Right cardiac atrium (tissue), 5 donors: ENCODE data around the gene HIPK4. TPM values are rescaled to one million over a fixed set of nuclear protein-coding genes. Genes with fewer than 3 reads are reported as not detected.

Experiments
- ATAC-seq, 2 donors: fragments of 200-7000 bp; cut with Tn5 transposase; one replicate each; pipeline versions ENCODE4 v1.8.0 to v1.9.1; 2020; ENCODE audit warnings: moderate library complexity in 2 of 2, mild to moderate bottlenecking in 1 of 2
- DNase-seq, 3 donors: peaks; one replicate each; pipeline ENCODE4 v3.0.0-alpha.2; 2020
- H3K27ac ChIP-seq: one replicate; pipeline ENCODE4 v1.5.1; 2013; ENCODE audit warnings: mild to moderate bottlenecking, low read length, control low read depth, moderate library complexity
- H3K27me3 ChIP-seq: one replicate; pipeline ENCODE4 v1.6.1; 2013; ENCODE audit not compliant: control insufficient read depth, insufficient read depth
- H3K4me1 ChIP-seq: one replicate; pipeline ENCODE4 v1.6.1; 2013; ENCODE audit warnings: low read length; ENCODE audit not compliant: control insufficient read depth, insufficient read depth
- H3K4me3 ChIP-seq: one replicate; pipeline ENCODE4 v1.5.1; 2013; ENCODE audit warnings: low read length, control low read depth
- H3K9me3 ChIP-seq: one replicate; pipeline ENCODE4 v1.6.1; 2013; ENCODE audit warnings: low read length; ENCODE audit not compliant: control insufficient read depth
- WGBS: extraction: QIAGEN DNeasy Blood & Tissue Kit; methylation state at CpG from one replicate; pipeline ENCODE4 v1.1.7; 2013; 5-methylcytosine and 5-hydroxymethylcytosine counted together
- intact Hi-C, 4 donors: fragments of 100-400 bp; cut with DNase I; formaldehyde crosslinking; loops; one replicate each; pipeline versions ENCODE4 v1.11.0 to v1.14.0; 2022 to 2023
- polyA plus RNA-seq: library from polyadenylated mRNA; stranded (reverse); fragments of 200-250 nt; gene quantifications from one replicate; pipeline ENCODE4 v1.2.3, GENCODE V29; 2013
- total RNA-seq, 4 donors: library from RNA; stranded (reverse); fragmentation: NEBNext Ultra II Directional; extraction: Animal tissue kit (Norgen Biotek cat#: 25700); gene quantifications; one replicate each; pipeline ENCODE4 v1.2.1, GENCODE V29; 2021
- donor health status: healthy with polysubstance abuse.
- donor health status: DM: no; HTN: yes; CAD: no.
- donor health status: DM: no; HTN: no; CAD: no.
- donor health status: DM: no; HTN: yes; CAD: no; lungs with severe emphysema.
- donor health status: DM: yes; HTN: yes; CAD: no.

The HIPK4 gene
- total and polyA plus RNA-seq, 5 donors = 0.05 to 0.11 TPM; not detected in 3

DNA sequence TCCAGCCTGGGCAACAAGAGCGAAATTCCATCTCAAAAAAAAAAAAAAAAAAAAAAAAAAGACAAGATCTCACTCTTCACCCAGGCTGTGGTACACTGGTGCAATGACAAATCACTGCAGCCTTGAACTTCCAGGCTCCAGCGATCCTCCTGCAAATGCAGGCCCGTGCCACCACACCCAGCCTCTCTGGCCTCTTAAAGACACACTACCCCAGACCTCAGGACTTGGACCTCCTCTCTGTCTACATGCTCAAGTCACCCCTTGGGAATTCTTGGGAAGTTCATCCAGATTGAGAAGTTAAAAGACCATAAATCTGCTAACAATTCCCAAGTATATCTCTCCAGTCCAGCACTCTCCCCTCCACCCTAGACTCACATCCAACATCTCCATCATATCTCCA lies 10.6 kb upstream of the HIPK4 start:
- H3K27ac ChIP-seq = no peak overlapping the region
- ATAC-seq (no peak), DNase-seq (peak in 1 of 3 donors; percentile 52)
- WGBS = 43% methylated on average over 2 of the region's 3 CpGs
- no peaks in the 10 kb centered on the region for H3K4me1 ChIP-seq
- no peaks in the 10 kb centered on the region for H3K27me3 ChIP-seq
- no peaks in the 10 kb centered on the region for H3K9me3 ChIP-seq
- no peak overlapping the region for H3K4me3 ChIP-seq
- intact Hi-C loops = no loop called here

- Histone ChIP-seq H3K9me3 (no peaks in the 10 kb centered on the region), H3K4me1 (no peaks in the 10 kb centered on the region), H3K4me3 (no peak overlapping the region), H3K27ac (no peak overlapping the region), H3K27me3 (no peaks in the 10 kb centered on the region)
- ATAC-seq (peak in 1 of 2 donors; percentile 46), DNase-seq (peak; percentile 54 to 79 (median 74))
- intact Hi-C loops = no loop called here
- WGBS = 53% methylated on average over 49 of the region's 49 CpGs
Observed at GRCh38 chr19:40398417-40399131, 8.6 kb upstream of the HIPK4 start.

DNA sequence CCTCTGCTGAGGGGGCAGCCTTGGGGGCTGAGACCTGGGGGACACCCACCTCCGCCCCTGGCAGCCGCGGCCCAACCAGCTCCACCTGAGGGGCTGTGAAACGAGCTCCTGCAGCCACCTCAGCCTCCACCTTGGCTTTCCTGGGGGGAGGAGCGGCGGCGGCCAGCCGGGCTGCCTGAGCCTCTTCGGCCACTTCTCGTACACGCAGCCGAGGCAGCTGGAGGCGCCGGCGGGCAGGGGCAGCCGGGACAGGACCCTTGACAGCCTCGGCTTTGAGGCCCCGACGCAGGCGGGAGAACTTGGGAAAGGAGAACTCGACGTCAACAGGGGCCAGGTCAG lies 7.6 kb upstream of the HIPK4 start:
- Histone ChIP-seq H3K4me3 (no peak overlapping the region), H3K9me3 (no peaks in the 10 kb centered on the region), H3K4me1 (no peaks in the 10 kb centered on the region), H3K27me3 (no peaks in the 10 kb centered on the region), H3K27ac (no peak overlapping the region)
- ATAC-seq (no peak), DNase-seq (no peak)
- intact Hi-C loops = no loop called here
- 95% methylated on average over 22 of the region's 22 CpGs for WGBS

DNA sequence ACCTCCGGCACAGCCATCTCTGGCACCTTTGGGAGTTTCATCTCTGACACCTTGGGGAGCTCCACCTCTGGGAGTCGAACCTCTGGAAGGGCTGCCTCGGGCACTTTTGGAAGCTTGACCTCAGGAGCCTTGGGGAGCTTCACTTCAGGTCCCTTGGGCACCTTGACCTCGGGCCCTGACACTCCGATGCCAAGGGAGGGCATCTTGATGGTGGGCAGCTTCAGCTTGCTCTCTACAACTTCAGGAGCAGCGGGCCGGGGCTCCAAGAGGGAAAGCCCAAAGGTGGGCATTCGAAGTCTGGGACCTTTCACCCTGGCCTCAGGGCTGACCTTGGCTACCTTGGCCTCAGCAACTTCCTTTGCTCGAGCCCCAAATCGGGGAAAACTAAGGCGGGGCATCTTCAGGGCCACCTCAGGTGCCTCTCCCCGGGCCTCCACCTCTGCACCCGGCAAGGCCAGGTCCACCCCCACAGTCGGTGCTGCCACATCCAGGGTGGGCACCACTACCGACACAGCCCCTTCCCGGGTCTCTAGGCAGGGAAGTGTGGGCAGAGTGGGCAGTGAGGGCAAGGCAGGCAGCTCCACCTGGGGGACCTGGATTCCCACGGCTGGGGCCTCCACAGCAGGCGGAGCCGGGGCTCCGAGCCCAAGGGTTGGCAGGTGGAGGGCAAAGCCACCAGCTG lies 7.0 kb upstream of the HIPK4 start:
- intact Hi-C loops = no loop called here
- H3K4me3 ChIP-seq = no peak overlapping the region
- H3K27me3 ChIP-seq = no peaks in the 10 kb centered on the region
- ATAC-seq (no peak), DNase-seq (peak in 1 of 3 donors; percentile 34)
- WGBS = 93% methylated on average over 20 of the region's 20 CpGs
- H3K9me3 ChIP-seq = no peaks in the 10 kb centered on the region
- H3K4me1 ChIP-seq = no peaks in the 10 kb centered on the region
- H3K27ac ChIP-seq = no peak overlapping the region

- DNase-seq (no peak), ATAC-seq (no peak)
- intact Hi-C loops = no loop called here
- Histone ChIP-seq H3K27me3 (no peaks in the 10 kb centered on the region), H3K4me1 (no peaks in the 10 kb centered on the region), H3K4me3 (no peak overlapping the region), H3K27ac (no peak overlapping the region), H3K9me3 (no peaks in the 10 kb centered on the region)
- WGBS = 89% methylated on average over 14 of the region's 14 CpGs
Observed at GRCh38 chr19:40395956-40396355, 6.0 kb upstream of the HIPK4 start.

DNA sequence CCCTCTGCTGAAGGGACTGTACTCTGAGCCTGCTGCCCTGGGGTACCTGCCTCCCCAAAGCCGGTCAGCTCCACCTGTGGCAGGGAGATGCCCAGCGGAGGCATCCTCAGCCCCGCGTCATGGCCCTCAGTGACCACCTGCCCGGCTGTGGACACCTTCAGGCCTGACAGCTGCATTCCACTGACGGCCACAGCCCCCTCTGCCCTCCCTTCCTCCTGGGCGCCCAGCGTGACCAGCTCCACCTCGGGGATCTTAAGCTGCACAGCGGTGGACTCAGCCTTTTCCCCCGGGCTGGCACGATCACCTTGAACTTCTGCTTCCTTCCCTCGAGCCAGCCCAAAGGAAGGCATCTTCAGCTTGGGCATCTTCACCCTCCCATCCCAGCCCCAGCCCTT lies 4.8 kb upstream of the HIPK4 start:
- WGBS = 81% methylated on average over 13 of the region's 13 CpGs
- intact Hi-C loops = no loop called here
- no peaks in the 10 kb centered on the region for H3K27me3 ChIP-seq
- ATAC-seq = no peak
- no peak overlapping the region for H3K4me3 ChIP-seq
- H3K4me1 ChIP-seq = no peaks in the 10 kb centered on the region
- peak in 1 of 3 donors; percentile 17 for DNase-seq
- H3K27ac ChIP-seq = no peak overlapping the region
- H3K9me3 ChIP-seq = no peaks in the 10 kb centered on the region

DNA sequence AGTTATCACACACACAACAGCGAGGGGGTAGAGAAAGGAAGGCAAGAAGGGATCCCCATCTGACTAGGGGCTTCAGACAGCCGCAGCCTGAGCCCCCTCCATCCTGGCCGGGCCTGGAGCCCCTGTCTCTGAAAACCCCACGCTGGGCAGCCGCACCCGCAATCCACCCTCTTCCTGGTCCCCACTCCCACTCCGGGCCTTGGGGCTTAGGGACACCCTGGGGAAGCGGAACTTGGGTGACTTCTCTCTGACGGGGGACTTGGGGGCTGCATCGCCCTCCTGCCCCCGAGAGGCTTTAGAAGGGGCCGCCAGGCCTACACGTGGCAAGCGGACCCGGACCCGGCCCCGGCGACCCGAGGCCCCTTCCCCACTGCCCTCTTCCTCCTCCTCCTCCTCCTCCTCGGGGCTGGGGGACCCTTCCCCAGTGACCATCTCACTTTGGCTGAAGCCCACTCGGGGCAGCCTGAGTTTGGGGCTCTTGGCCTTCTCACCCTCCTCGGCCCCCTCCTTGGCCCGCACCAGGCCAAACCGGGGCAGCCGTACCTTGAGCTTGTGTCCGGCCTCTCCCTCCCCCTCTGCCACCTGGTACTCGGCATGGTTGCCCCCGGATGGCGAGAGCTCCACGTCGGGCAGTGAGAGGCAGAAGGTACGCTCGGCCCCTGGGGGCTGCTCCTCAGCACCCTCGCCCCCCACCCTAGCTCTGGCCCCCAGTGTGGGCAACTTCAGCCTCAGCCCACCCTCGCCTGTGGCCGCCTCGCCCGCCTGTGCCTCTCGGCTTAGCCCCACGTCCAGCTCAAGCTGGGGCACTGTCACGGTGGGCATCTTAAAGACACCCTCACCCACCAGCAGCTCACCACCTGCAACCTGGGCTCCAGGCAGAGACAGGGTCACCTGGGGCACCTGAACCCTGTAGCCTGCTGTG lies 4.2 kb upstream of the HIPK4 start:
- Histone ChIP-seq H3K4me1 (no peaks in the 10 kb centered on the region), H3K9me3 (no peaks in the 10 kb centered on the region), H3K4me3 (no peak overlapping the region), H3K27ac (no peak overlapping the region), H3K27me3 (no peaks in the 10 kb centered on the region)
- WGBS = 92% methylated on average over 41 of the region's 41 CpGs
- intact Hi-C loops = no loop called here
- ATAC-seq (no peak), DNase-seq (peak in 1 of 3 donors; percentile 46)

GRCh38 chr19:40392894-40393517 lies 3.0 kb upstream of the HIPK4 start:
- peak; percentile 22 to 46 for ATAC-seq
- Histone ChIP-seq H3K9me3 (no peaks in the 10 kb centered on the region), H3K4me1 (no peaks in the 10 kb centered on the region), H3K27ac (no peak overlapping the region), H3K4me3 (no peak overlapping the region), H3K27me3 (no peaks in the 10 kb centered on the region)
- peak in 1 of 3 donors; percentile 53 for DNase-seq
- intact Hi-C loops = no loop called here
- WGBS = 45% methylated on average over 9 of the region's 9 CpGs

DNA sequence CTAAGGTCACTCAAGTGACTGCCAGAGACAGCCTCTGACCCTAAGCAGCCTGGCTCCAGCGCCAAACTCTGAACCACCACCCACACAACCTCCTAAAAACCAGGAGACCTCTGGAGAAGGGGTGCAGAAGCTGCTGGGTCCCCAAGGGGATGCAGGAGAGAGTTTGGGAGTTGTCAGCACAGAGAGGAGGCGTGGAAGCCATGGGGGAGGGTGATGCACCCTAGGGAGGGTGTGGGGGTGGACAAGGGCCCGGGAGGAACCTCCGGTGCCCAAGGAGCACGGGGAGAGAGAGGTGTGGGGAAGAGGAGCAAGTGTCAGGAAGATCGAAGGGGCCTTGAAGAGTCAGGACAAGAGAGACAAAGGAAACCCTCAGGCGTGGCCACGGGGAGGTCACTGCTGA lies 2.1 kb upstream of the HIPK4 start:
- WGBS = 65% methylated on average over 8 of the region's 8 CpGs
- Histone ChIP-seq H3K4me3 (no peak overlapping the region), H3K27ac (no peak overlapping the region), H3K9me3 (no peaks in the 10 kb centered on the region), H3K4me1 (no peaks in the 10 kb centered on the region), H3K27me3 (no peaks in the 10 kb centered on the region)
- DNase-seq (peak in 1 of 3 donors; percentile 5), ATAC-seq (no peak)
- intact Hi-C loops = no loop called here

GRCh38 chr19:40389404-40390083 lies 437 bp downstream of the HIPK4 start:
- DNase-seq (peak in 1 of 3 donors; percentile 50), ATAC-seq (no peak)
- 95% methylated on average over 33 of the region's 33 CpGs for WGBS
- no peaks in the 10 kb centered on the region for H3K9me3 ChIP-seq
- H3K27ac ChIP-seq = no peak overlapping the region
- H3K4me1 ChIP-seq = no peaks in the 10 kb centered on the region
- no peaks in the 10 kb centered on the region for H3K27me3 ChIP-seq
- intact Hi-C loops = no loop called here
- H3K4me3 ChIP-seq = no peak overlapping the region
